ENCODE results near the gene LLGL2. TPM values are rescaled to one million over a fixed set of nuclear protein-coding genes. Genes with fewer than 3 reads are reported as not detected.

LLGL2 gene
- total and polyA plus RNA-seq, 2 donors (not counting 1 experiment from before 2014, with no cell fraction given), result 40.6 to 52.0 TPM

DNA sequence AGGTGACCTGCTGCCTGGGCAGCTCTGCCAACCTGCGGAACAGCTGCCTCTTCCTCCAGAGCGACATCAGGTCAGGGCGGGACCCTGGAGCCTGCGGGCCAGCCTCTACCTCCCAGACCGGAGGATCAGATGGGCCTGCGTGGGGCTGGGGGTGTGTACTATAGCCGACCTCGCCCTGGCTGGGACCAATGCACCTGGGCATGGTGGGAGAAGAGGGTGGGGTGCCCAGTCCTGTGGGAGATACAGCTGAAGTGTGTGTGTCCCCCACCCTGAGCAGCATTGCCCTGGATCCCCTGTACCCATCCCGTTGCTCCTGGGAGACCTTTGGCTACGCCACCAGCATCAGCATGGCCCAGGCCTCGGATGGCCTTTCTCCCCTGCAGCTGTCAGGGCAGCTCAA is 29.5 kb upstream of the LLGL2 start:
- Histone ChIP-seq H3K79me2 (ENCODE audit: control insufficient read depth, insufficient read depth, low read length) (no peaks in the 10 kb centered on the region), H3K9me3 (ENCODE audit: control extremely low read depth in 1 of 3, control insufficient read depth in 2 of 3, insufficient read depth in 1 of 3, low read length in 2 of 3) (no peaks in the 10 kb centered on the region), H3K4me3 (ENCODE audit: control extremely low read depth in 1 of 5, extremely low read depth in 1 of 5, insufficient read depth in 1 of 5, low read depth in 2 of 5, low read length in 4 of 5) (no peak overlapping the region), H2AFZ (ENCODE audit: insufficient read depth, low read depth, low read length, poor library complexity, severe bottlenecking) (no peak overlapping the region), H3K4me1 (ENCODE audit: control insufficient read depth in 2 of 2, insufficient read depth in 2 of 2, low read length in 2 of 2) (no peaks in the 10 kb centered on the region), H3K36me3 (replicated peaks in 1 of 2; ENCODE audit: control extremely low read depth in 1 of 2, control insufficient read depth in 1 of 2, extremely low read depth in 1 of 2, insufficient read depth in 2 of 2, low read length in 1 of 2) (peaks cover 0 to 62% of the 10 kb centered on the region in 2 experiments), H3K27ac (ENCODE audit: low read length in 2 of 2) (no peak overlapping the region), H3K27me3 (replicated peaks in 1 of 4; ENCODE audit: control extremely low read depth in 1 of 4, control insufficient read depth in 3 of 4, insufficient read depth in 4 of 4, low read length in 3 of 4) (no peaks in the 10 kb centered on the region), H3K9ac (ENCODE audit: low read length) (no peak overlapping the region), H3K4me2 (replicated peaks; ENCODE audit: low read depth, low read length, poor library complexity, severe bottlenecking) (no peak overlapping the region), H4K20me1 (ENCODE audit: control insufficient read depth, insufficient read depth, low read length, poor library complexity, severe bottlenecking) (no peaks in the 10 kb centered on the region)
- Mint-ChIP-seq H3K4me3 (no peak overlapping the region), H3K27me3 (no peaks in the 10 kb centered on the region), H3K9me3 (ENCODE audit: insufficient read depth) (no peaks in the 10 kb centered on the region), H3K27ac (no peak overlapping the region), H3K4me1 (no peaks in the 10 kb centered on the region)
- DNase-seq, result no peak
- ChIA-PET POLR2A (no interaction called here), CTCF (no interaction called here)
- intact Hi-C loops (cut with micrococcal nuclease), result no loop called here
- no peak for ATAC-seq (ENCODE audit: low read depth)
- no peak for TF ChIP-seq EZH2 (IDR thresholded peaks at IDR 0.05; ENCODE audit: borderline replicate concordance, insufficient read depth, low read depth, low read length, poor library complexity, severe bottlenecking)
- TF ChIP-seq, protein P1, sequence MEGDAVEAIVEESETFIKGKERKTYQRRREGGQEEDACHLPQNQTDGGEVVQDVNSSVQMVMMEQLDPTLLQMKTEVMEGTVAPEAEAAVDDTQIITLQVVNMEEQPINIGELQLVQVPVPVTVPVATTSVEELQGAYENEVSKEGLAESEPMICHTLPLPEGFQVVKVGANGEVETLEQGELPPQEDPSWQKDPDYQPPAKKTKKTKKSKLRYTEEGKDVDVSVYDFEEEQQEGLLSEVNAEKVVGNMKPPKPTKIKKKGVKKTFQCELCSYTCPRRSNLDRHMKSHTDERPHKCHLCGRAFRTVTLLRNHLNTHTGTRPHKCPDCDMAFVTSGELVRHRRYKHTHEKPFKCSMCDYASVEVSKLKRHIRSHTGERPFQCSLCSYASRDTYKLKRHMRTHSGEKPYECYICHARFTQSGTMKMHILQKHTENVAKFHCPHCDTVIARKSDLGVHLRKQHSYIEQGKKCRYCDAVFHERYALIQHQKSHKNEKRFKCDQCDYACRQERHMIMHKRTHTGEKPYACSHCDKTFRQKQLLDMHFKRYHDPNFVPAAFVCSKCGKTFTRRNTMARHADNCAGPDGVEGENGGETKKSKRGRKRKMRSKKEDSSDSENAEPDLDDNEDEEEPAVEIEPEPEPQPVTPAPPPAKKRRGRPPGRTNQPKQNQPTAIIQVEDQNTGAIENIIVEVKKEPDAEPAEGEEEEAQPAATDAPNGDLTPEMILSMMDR (IDR thresholded peaks at IDR 0.05), result no peak
- 98% methylated on average over 11 of the region's 11 CpGs for WGBS (ENCODE audit: insufficient coverage)

DNA sequence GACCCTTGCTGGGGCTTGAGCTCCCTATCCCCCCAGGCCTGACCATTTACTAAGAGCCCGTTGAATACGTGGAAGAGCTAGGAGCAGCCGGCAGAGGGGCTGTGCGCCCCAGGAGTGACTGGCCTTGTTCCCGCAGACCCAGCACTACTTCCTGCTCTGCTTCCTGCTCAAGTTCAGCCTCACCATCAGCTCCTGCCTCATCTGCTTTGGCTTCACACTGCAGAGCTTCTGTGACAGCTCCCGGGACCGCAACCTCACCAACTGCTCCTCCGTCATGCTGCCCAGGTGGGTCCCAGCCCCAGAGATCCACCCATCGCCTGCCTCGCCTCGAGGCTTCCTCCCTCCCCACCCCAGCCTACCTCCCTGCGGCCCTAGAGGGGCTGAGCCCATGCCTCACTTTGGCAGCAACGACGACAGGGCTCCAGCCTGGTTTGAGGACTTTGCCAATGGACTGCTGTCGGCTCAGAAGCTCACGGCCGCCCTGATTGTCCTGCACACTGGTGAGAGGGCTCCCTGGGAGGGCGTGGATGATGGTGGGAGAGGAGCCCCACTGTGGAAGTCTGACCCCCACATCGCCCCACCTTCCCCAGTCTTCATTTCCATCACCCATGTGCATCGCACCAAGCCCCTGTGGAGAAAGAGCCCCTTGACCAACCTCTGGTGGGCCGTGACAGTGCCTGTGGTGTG is 27.3 kb upstream of the LLGL2 start:
- no peak overlapping the region for H3K27ac Mint-ChIP-seq
- CTCF ChIA-PET, result interaction anchor here (0.6 kb wide), 1 partner anchor 51 kb away, joined by 5 read pairs; no protein-coding TSS in a partner anchor
- no peak for ATAC-seq (ENCODE audit: low read depth)

More for the DNA sequence above, 27.3 kb upstream of the LLGL2 start:
- Histone ChIP-seq H3K4me3 (ENCODE audit: control extremely low read depth in 1 of 5, extremely low read depth in 1 of 5, insufficient read depth in 1 of 5, low read depth in 2 of 5, low read length in 4 of 5) (no peak overlapping the region), H3K79me2 (ENCODE audit: control insufficient read depth, insufficient read depth, low read length) (no peaks in the 10 kb centered on the region), H3K36me3 (replicated peaks in 1 of 2; ENCODE audit: control extremely low read depth in 1 of 2, control insufficient read depth in 1 of 2, extremely low read depth in 1 of 2, insufficient read depth in 2 of 2, low read length in 1 of 2) (peaks cover 0 to 42% of the 10 kb centered on the region in 2 experiments), H3K4me1 (ENCODE audit: control insufficient read depth in 2 of 2, insufficient read depth in 2 of 2, low read length in 2 of 2) (no peaks in the 10 kb centered on the region), H3K27me3 (replicated peaks in 1 of 4; ENCODE audit: control extremely low read depth in 1 of 4, control insufficient read depth in 3 of 4, insufficient read depth in 4 of 4, low read length in 3 of 4) (no peaks in the 10 kb centered on the region), H3K9me3 (ENCODE audit: control extremely low read depth in 1 of 3, control insufficient read depth in 2 of 3, insufficient read depth in 1 of 3, low read length in 2 of 3) (no peaks in the 10 kb centered on the region), H3K9ac (ENCODE audit: low read length) (no peak overlapping the region), H4K20me1 (ENCODE audit: control insufficient read depth, insufficient read depth, low read length, poor library complexity, severe bottlenecking) (no peaks in the 10 kb centered on the region), H3K4me2 (replicated peaks; ENCODE audit: low read depth, low read length, poor library complexity, severe bottlenecking) (no peak overlapping the region), H3K27ac (ENCODE audit: low read length in 2 of 2) (no peak overlapping the region), H2AFZ (ENCODE audit: insufficient read depth, low read depth, low read length, poor library complexity, severe bottlenecking) (no peak overlapping the region)
- H3K4me3 Mint-ChIP-seq, result no peak overlapping the region
- intact Hi-C loops (cut with micrococcal nuclease), result no loop called here
- POLR2A ChIA-PET, result no interaction called here
- H3K4me1 Mint-ChIP-seq, result no peaks in the 10 kb centered on the region
- H3K9me3 Mint-ChIP-seq (ENCODE audit: insufficient read depth), result no peaks in the 10 kb centered on the region
- no peak for DNase-seq
- 34% methylated on average over 16 of the region's 21 CpGs for WGBS (ENCODE audit: insufficient coverage)
- no peaks in the 10 kb centered on the region for H3K27me3 Mint-ChIP-seq
- TF ChIP-seq, protein P1 (IDR thresholded peaks at IDR 0.05), result no peak
- no peak for TF ChIP-seq EZH2 (IDR thresholded peaks at IDR 0.05; ENCODE audit: borderline replicate concordance, insufficient read depth, low read depth, low read length, poor library complexity, severe bottlenecking)
